GM23338 (cell line): ENCODE data around the gene FOXP4. TPM values are rescaled to one million over a fixed set of nuclear protein-coding genes. Genes with fewer than 3 reads are reported as not detected.

Source experiments
- ATAC-seq: fragments of 200-7000 bp; cut with Tn5 transposase; 3 replicates; pipeline ENCODE4 v1.9.1; 2020
- DNase-seq: peaks from one replicate; pipeline ENCODE4 v3.0.0-alpha.2; 2015; ENCODE audit warnings: low spot score
- H2AFZ ChIP-seq: fragments of 200-600 bp; sonication (generic); 2 replicates; pipeline ENCODE4 v1.8.0; 2016; ENCODE audit warnings: antibody characterized with exemption, mild to moderate bottlenecking, moderate library complexity
- H3F3A ChIP-seq: fragments of 200-600 bp; sonication (generic); replicated peaks from 2 replicates; pipeline ENCODE4 v1.8.0; 2017; ENCODE audit warnings: antibody characterized with exemption, mixed run types, low read depth
- H3K27ac ChIP-seq: fragments of 200-600 bp; sonication (generic); 2 replicates; pipeline ENCODE4 v1.6.1; 2016; ENCODE audit warnings: low read depth
- H3K27me3 ChIP-seq: fragments of 200-600 bp; sonication (generic); 2 replicates; pipeline ENCODE4 v1.8.0; 2016; ENCODE audit warnings: mild to moderate bottlenecking, mixed run types, moderate library complexity; ENCODE audit not compliant: insufficient read depth
- H3K36me3 ChIP-seq: fragments of 200-600 bp; sonication (generic); 2 replicates; pipeline ENCODE4 v1.8.0; 2016; ENCODE audit warnings: mild to moderate bottlenecking; ENCODE audit not compliant: insufficient read depth
- H3K4me1 ChIP-seq: fragments of 200-600 bp; sonication (generic); 2 replicates; pipeline ENCODE4 v1.8.0; 2016; ENCODE audit warnings: mild to moderate bottlenecking, moderate library complexity; ENCODE audit not compliant: insufficient read depth
- H3K4me2 ChIP-seq: fragments of 200-600 bp; sonication (generic); 2 replicates; pipeline ENCODE4 v1.7.1; 2017; ENCODE audit warnings: mixed run types
- H3K4me3 ChIP-seq: fragments of 200-600 bp; sonication (generic); 2 replicates; pipeline ENCODE4 v1.6.1; 2016; ENCODE audit warnings: mixed run types
- H3K79me2 ChIP-seq: fragments of 200-600 bp; sonication (generic); replicated peaks from 2 replicates; pipeline ENCODE4 v1.8.0; 2017; ENCODE audit warnings: mild to moderate bottlenecking; ENCODE audit not compliant: insufficient read depth
- H3K9me2 ChIP-seq: fragments of 200-600 bp; sonication (generic); 2 replicates; pipeline ENCODE4 v1.8.0; 2017; ENCODE audit not compliant: insufficient read depth
- H4K20me1 ChIP-seq: fragments of 200-600 bp; sonication (generic); replicated peaks from 2 replicates; pipeline ENCODE4 v1.8.0; 2017; ENCODE audit warnings: mild to moderate bottlenecking; ENCODE audit not compliant: insufficient read depth
- H3K27ac Mint-ChIP-seq: 2 replicates; pipeline ENCODE4 v1.8.0; 2020; ENCODE audit warnings: inconsistent platforms, mild to moderate bottlenecking, moderate library complexity, mixed read lengths
- H3K27me3 Mint-ChIP-seq: 3 replicates; pipeline ENCODE4 v1.8.0; 2022; ENCODE audit warnings: low read depth, mild to moderate bottlenecking, moderate library complexity, mixed read lengths, inconsistent platforms; ENCODE audit not compliant: insufficient read depth, poor library complexity
- H3K36me3 Mint-ChIP-seq: 3 replicates; pipeline ENCODE4 v1.8.0; 2021; ENCODE audit warnings: low read depth, mild to moderate bottlenecking, inconsistent platforms, moderate library complexity, mixed read lengths
- H3K4me1 Mint-ChIP-seq: 3 replicates; pipeline ENCODE4 v1.8.0; 2020; ENCODE audit warnings: mild to moderate bottlenecking, inconsistent platforms, mixed read lengths
- H3K4me3 Mint-ChIP-seq: 3 replicates; pipeline ENCODE4 v1.8.0; 2021; ENCODE audit warnings: moderate library complexity, mild to moderate bottlenecking, inconsistent platforms, mixed read lengths
- H3K9me3 Mint-ChIP-seq: 3 replicates; pipeline ENCODE4 v1.8.0; 2020; ENCODE audit warnings: moderate library complexity, mild to moderate bottlenecking, inconsistent platforms, mixed read lengths
- CREB1 ChIP-seq: fragments of 250-450 bp; sonication (Bioruptor Pico); IDR thresholded peaks from 2 replicates; pipeline ENCODE4 v1.5.0; 2020; ENCODE audit warnings: low read depth, mild to moderate bottlenecking, moderate library complexity
- CTCF ChIP-seq, 2 experiments: fragments of 200-600 bp in 1 of 2; sonication (generic) in 1 of 2; conservative IDR thresholded peaks; 2 replicates each; pipeline versions ENCODE4 v1.5.1 to v1.6.1; 2016 to 2017; ENCODE audit warnings: antibody characterized with exemption in 2 of 2, low read depth in 2 of 2, mild to moderate bottlenecking in 2 of 2, moderate library complexity in 1 of 2
- ETS1 ChIP-seq: IDR thresholded peaks from 2 replicates; pipeline ENCODE4 v1.6.1; 2016; ENCODE audit warnings: antibody characterized with exemption
- EZH2 ChIP-seq: fragments of 200-600 bp; sonication (generic); IDR thresholded peaks from one replicate; pipeline ENCODE4 v1.8.0; 2017; ENCODE audit warnings: antibody characterized with exemption, mild to moderate bottlenecking, low read depth; ENCODE audit not compliant: unreplicated experiment
- EZH2phosphoT487 ChIP-seq: fragments of 200-600 bp; sonication (generic); IDR thresholded peaks from one replicate; pipeline ENCODE4 v1.8.1; 2018; ENCODE audit warnings: antibody characterized with exemption; ENCODE audit not compliant: unreplicated experiment
- JUNB ChIP-seq: IDR thresholded peaks from one replicate; pipeline ENCODE4 v1.6.1; 2016; ENCODE audit warnings: antibody characterized with exemption; ENCODE audit not compliant: unreplicated experiment
- NANOG ChIP-seq: IDR thresholded peaks from 2 replicates; pipeline ENCODE4 v1.6.1; 2016; ENCODE audit warnings: antibody characterized with exemption, borderline replicate concordance
- POLR2AphosphoS5 ChIP-seq: IDR thresholded peaks from 2 replicates; pipeline ENCODE4 v1.6.1; 2016; ENCODE audit warnings: antibody characterized with exemption, low read depth
- REST ChIP-seq: IDR thresholded peaks from one replicate; pipeline ENCODE4 v1.6.1; 2018; ENCODE audit warnings: antibody characterized with exemption; ENCODE audit not compliant: unreplicated experiment
- STAT1 ChIP-seq: IDR thresholded peaks from one replicate; pipeline ENCODE4 v1.6.1; 2016; ENCODE audit warnings: antibody characterized with exemption; ENCODE audit not compliant: unreplicated experiment
- ZNF114 ChIP-seq: fragments of 250-450 bp; sonication (Bioruptor Pico); IDR thresholded peaks from 2 replicates; pipeline ENCODE4 v1.5.0; 2020; ENCODE audit warnings: mild to moderate bottlenecking, moderate library complexity
- ZNF331 ChIP-seq: fragments of 250-450 bp; sonication (Bioruptor Pico); IDR thresholded peaks from 2 replicates; pipeline ENCODE4 v1.5.0; 2020; ENCODE audit warnings: low read depth, mild to moderate bottlenecking, moderate library complexity
- polyA plus RNA-seq: library from polyadenylated mRNA; unstranded; fragments of >200 nt; fragmentation: Nextera tagmentation; extraction: Ambion mirVana; gene quantifications from 2 replicates; pipeline ENCODE4 v1.2.1, GENCODE V29; 2016
- total RNA-seq: library from RNA; depleted of rRNA; stranded (reverse); fragments of >200 nt; shearing (Covaris generic); gene quantifications from 2 replicates; pipeline ENCODE4 v1.2.3, GENCODE V29; 2014

The FOXP4 gene
- total and polyA plus RNA-seq, 2 experiments from 2014 or later, result 5.1 to 13.5 TPM

- no peak for TF ChIP-seq CTCF (conservative IDR thresholded peaks at IDR 0.05; ENCODE audit: low read depth in 2 of 2)
- no peak for TF ChIP-seq JUNB
- TF ChIP-seq POLR2AphosphoS5, result no peak
- no peak for TF ChIP-seq STAT1
Observed at GRCh38 chr6:41551086-41551700, 5.0 kb downstream of the FOXP4 start (continued).

GRCh38 chr6:41551857-41552256 is 5.7 kb downstream of the FOXP4 start:
- Histone ChIP-seq H4K20me1 (peaks cover 16% of the 10 kb centered on the region; the same call in 1 of the 2 replicates), H3K79me2 (peaks cover 76% of the 10 kb centered on the region)
- TF ChIP-seq ZNF114 (CRISPR knock-in tag) (no peak), STAT1 (no peak), REST (no peak), JUNB (no peak), ETS1 (no peak), EZH2phosphoT487 (no peak), NANOG (no peak), CTCF (conservative IDR thresholded peaks at IDR 0.05; ENCODE audit: low read depth in 2 of 2) (no peak), EZH2 (no peak), CREB1 (CRISPR knock-in tag) (no peak), ZNF331 (CRISPR knock-in tag) (no peak), POLR2AphosphoS5 (no peak)

More at GRCh38 chr6:41551857-41552256, 5.7 kb downstream of the FOXP4 start:
- Mint-ChIP-seq H3K9me3 (no peaks in the 10 kb centered on the region; the same call in 2 of the 3 replicates), H3K4me1 (peaks cover 77% of the 10 kb centered on the region), H3K27me3 (peaks cover 87% of the 10 kb centered on the region), H3K36me3 (peaks cover 21% of the 10 kb centered on the region), H3K27ac (no peak overlapping the region), H3K4me3 (peak overlapping the region; percentile 33; the same call in 2 of the 3 replicates)
- Histone ChIP-seq H3K4me3 (peak overlapping the region; percentile 34; the same call in 1 of the 2 replicates), H3F3A (peaks cover 32% of the 10 kb centered on the region), H3K9me2 (no peaks in the 10 kb centered on the region), H3K4me1 (peaks cover 81% of the 10 kb centered on the region), H3K27me3 (peaks cover 94% of the 10 kb centered on the region), H3K4me2 (peak overlapping the region; percentile 58), H2AFZ (no peak overlapping the region), H3K36me3 (no peaks in the 10 kb centered on the region), H3K27ac (no peak overlapping the region)
- ATAC-seq (no peak), DNase-seq (no peak)
